Keratinocyte (primary cell): ENCODE measurements around the gene PPM1H. TPM values are rescaled to one million over a fixed set of nuclear protein-coding genes. Genes with fewer than 3 reads are reported as not detected.

Source experiments
- DNase-seq: peaks from one replicate; pipeline ENCODE4 v3.0.0-alpha.2; 2011; ENCODE audit warnings: low read depth, missing footprints, low spot score
- FAIRE-seq: peaks from 2 replicates; lab custom pipeline; 2011; peaks lifted over from hg19 to GRCh38; lab: Jason Lieb, UNC
- H2AFZ ChIP-seq: 2 replicates; pipeline ENCODE4 v1.6.0; 2012; ENCODE audit warnings: low read length, control low read depth, inconsistent platforms; ENCODE audit not compliant: control insufficient read depth
- H3K27ac ChIP-seq: 2 replicates; pipeline ENCODE4 v1.5.1; 2011; ENCODE audit warnings: low read length; ENCODE audit not compliant: control insufficient read depth, insufficient read depth
- H3K27me3 ChIP-seq: 3 replicates; pipeline ENCODE4 v1.6.0; 2011; ENCODE audit warnings: low read length; ENCODE audit not compliant: control insufficient read depth, insufficient read depth; ENCODE audit errors: extremely low read depth
- H3K36me3 ChIP-seq, 2 experiments: 2 replicates in 1 of 2; 3 replicates in 1 of 2; pipeline ENCODE4 v1.5.1; 2011; ENCODE audit warnings: low read length in 2 of 2, mild to moderate bottlenecking in 1 of 2; ENCODE audit not compliant: control insufficient read depth in 2 of 2, insufficient read depth in 2 of 2; ENCODE audit errors: extremely low read depth in 1 of 2
- H3K4me1 ChIP-seq: 3 replicates; pipeline ENCODE4 v1.5.1; 2011; ENCODE audit warnings: low read length; ENCODE audit not compliant: control insufficient read depth, insufficient read depth; ENCODE audit errors: extremely low read depth
- H3K4me2 ChIP-seq: 3 replicates; pipeline ENCODE4 v1.6.0; 2011; ENCODE audit warnings: low read depth, low read length; ENCODE audit not compliant: control insufficient read depth, insufficient read depth; ENCODE audit errors: extremely low read depth
- H3K4me3 ChIP-seq, 3 experiments: fragments of 200-600 bp in 1 of 3; sonication (generic) in 1 of 3; 2 replicates in 2 of 3; 3 replicates in 1 of 3; pipeline ENCODE4 v1.5.1; 2011 to 2016; ENCODE audit warnings: low read length in 3 of 3, mild to moderate bottlenecking in 3 of 3, control low read depth in 2 of 3, inconsistent platforms in 1 of 3, low read depth in 1 of 3, mixed read lengths in 1 of 3, mixed run types in 1 of 3, moderate library complexity in 1 of 3; ENCODE audit not compliant: control insufficient read depth in 2 of 3, insufficient read depth in 2 of 3; ENCODE audit errors: extremely low read depth in 1 of 3
- H3K79me2 ChIP-seq: 2 replicates; pipeline ENCODE4 v1.6.0; 2012; ENCODE audit warnings: low read length; ENCODE audit not compliant: control insufficient read depth, insufficient read depth
- H3K9ac ChIP-seq: 3 replicates; pipeline ENCODE4 v1.6.0; 2011; ENCODE audit warnings: low read length; ENCODE audit not compliant: control insufficient read depth, insufficient read depth; ENCODE audit errors: extremely low read depth
- H3K9me1 ChIP-seq: 3 replicates; pipeline ENCODE4 v1.6.0; 2011; ENCODE audit warnings: low read length; ENCODE audit not compliant: control insufficient read depth, insufficient read depth; ENCODE audit errors: extremely low read depth
- H3K9me3 ChIP-seq: 2 replicates; pipeline ENCODE4 v1.5.1; 2012; ENCODE audit warnings: low read depth, low read length; ENCODE audit not compliant: control insufficient read depth
- H4K20me1 ChIP-seq: 3 replicates; pipeline ENCODE4 v1.6.0; 2011; ENCODE audit warnings: low read length; ENCODE audit not compliant: control insufficient read depth, insufficient read depth; ENCODE audit errors: extremely low read depth
- EZH2 ChIP-seq: IDR thresholded peaks from one replicate; pipeline ENCODE4 v1.6.1; 2012; ENCODE audit warnings: inconsistent platforms, mild to moderate bottlenecking, low read length, moderate library complexity
- dilution Hi-C: fragments of 300-500 bp; cut with MboI; formaldehyde crosslinking; loops from one replicate; pipeline ENCODE4 v1.7.0; 2020; ENCODE audit warnings: low sequenced_read_pairs; ENCODE audit not compliant: extremely low pct_ligation_motif_present
- polyA plus RNA-seq, 5 experiments: library from polyadenylated mRNA; depleted of rRNA in 3 of 5; stranded (reverse) in 3 of 5; stranded (forward) in 1 of 5; unstranded in 1 of 5; fragments of >200 nt; gene quantifications; 1 replicate in 1 of 5; 2 replicates in 3 of 5; 3 replicates in 1 of 5; pipeline versions ENCODE4 v1.2.1 to v1.2.3, GENCODE V29; 2011 to 2012; ENCODE audit warnings: missing spikeins in 2 of 5, low read depth in 1 of 5, low replicate concordance in 1 of 5
- TF ChIP-seq, protein P1 (sequence below), 3 experiments: IDR thresholded peaks in 1 of 3; conservative IDR thresholded peaks in 1 of 3; optimal IDR thresholded peaks in 1 of 3; 2 replicates in 2 of 3; 3 replicates in 1 of 3; pipeline versions ENCODE3 to v1.5.1; 2011; ENCODE audit warnings: low read length in 3 of 3, mild to moderate bottlenecking in 3 of 3, moderate library complexity in 2 of 3, control low read depth in 1 of 3, inconsistent platforms in 1 of 3; ENCODE audit not compliant: insufficient read depth in 2 of 3; ENCODE audit errors: extremely low read depth in 1 of 3

PPM1H gene
- polyA plus RNA-seq, 1 donor (not counting 4 experiments of a cell fraction or from before 2014, with no cell fraction given), result 0.09 TPM

DNA sequence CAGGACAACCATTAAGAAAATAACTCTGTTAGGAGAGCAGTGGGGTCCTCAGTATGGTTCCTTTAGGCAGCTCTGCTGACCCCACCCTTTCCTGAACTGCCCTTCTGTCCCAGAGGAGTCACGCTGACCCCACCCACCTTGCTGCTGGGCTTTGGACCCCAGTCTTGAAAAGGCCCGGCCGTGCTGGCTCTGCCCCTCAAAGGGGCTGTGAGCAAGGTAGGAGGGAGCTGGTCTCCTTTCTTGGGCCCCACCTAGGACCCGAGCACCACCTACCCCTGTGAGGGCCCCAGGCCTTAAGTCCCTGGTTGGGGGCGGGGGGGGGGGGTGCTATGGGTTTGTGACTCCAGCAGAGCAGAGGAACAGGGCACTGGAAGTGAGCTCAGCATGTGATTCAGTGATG, 297.3 kb downstream of the PPM1H start:
- no peak overlapping the region for H3K27ac ChIP-seq
- H3K79me2 ChIP-seq, result no peaks in the 10 kb centered on the region
- TF ChIP-seq EZH2, result no peak
- TF ChIP-seq, protein P1, sequence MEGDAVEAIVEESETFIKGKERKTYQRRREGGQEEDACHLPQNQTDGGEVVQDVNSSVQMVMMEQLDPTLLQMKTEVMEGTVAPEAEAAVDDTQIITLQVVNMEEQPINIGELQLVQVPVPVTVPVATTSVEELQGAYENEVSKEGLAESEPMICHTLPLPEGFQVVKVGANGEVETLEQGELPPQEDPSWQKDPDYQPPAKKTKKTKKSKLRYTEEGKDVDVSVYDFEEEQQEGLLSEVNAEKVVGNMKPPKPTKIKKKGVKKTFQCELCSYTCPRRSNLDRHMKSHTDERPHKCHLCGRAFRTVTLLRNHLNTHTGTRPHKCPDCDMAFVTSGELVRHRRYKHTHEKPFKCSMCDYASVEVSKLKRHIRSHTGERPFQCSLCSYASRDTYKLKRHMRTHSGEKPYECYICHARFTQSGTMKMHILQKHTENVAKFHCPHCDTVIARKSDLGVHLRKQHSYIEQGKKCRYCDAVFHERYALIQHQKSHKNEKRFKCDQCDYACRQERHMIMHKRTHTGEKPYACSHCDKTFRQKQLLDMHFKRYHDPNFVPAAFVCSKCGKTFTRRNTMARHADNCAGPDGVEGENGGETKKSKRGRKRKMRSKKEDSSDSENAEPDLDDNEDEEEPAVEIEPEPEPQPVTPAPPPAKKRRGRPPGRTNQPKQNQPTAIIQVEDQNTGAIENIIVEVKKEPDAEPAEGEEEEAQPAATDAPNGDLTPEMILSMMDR (optimal IDR thresholded peaks at IDR 0.05 in 1 of 3, IDR thresholded peaks at IDR 0.05 in 1 of 3, conservative IDR thresholded peaks at IDR 0.05 in 1 of 3; ENCODE audit: extremely low read depth in 1 of 3, insufficient read depth in 2 of 3, low read length in 3 of 3), result no peak
- H3K9me3 ChIP-seq, result no peaks in the 10 kb centered on the region
- no peak for FAIRE-seq
- no peak overlapping the region for H2AFZ ChIP-seq
- no peak overlapping the region for H3K4me3 ChIP-seq
- H3K4me2 ChIP-seq, result no peak overlapping the region
- no peaks in the 10 kb centered on the region for H3K36me3 ChIP-seq
- H4K20me1 ChIP-seq, result no peaks in the 10 kb centered on the region
- no peak overlapping the region for H3K9ac ChIP-seq
- no peaks in the 10 kb centered on the region for H3K4me1 ChIP-seq
- no peak for DNase-seq
- H3K27me3 ChIP-seq, result no peaks in the 10 kb centered on the region
- no peaks in the 10 kb centered on the region for H3K9me1 ChIP-seq
- dilution Hi-C loops, result no loop called here

DNA sequence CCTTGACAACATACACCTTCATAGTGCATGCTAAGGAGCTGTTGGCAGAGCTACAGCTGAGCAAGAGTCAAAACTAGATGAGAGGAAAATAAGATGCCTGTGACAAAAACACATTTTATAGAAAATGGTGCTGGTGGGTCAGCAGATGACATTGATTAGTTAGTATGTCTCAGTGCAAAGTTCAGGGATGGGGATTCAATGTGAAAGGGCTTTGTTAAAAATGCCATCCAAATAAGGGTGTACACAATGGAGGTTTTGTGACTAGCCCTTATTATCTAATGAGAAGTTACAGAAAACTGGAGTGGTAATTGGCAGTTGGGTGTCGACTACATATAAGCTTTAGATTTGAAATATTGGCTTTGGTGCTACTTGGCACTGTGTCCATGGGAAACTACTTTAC, 299.3 kb downstream of the PPM1H start:
- no peak overlapping the region for H3K4me2 ChIP-seq
- no peak for DNase-seq
- TF ChIP-seq, protein P1 (optimal IDR thresholded peaks at IDR 0.05 in 1 of 3, IDR thresholded peaks at IDR 0.05 in 1 of 3, conservative IDR thresholded peaks at IDR 0.05 in 1 of 3; ENCODE audit: extremely low read depth in 1 of 3, insufficient read depth in 2 of 3, low read length in 3 of 3), result no peak
- TF ChIP-seq EZH2, result no peak
- no peaks in the 10 kb centered on the region for H3K36me3 ChIP-seq
- no peaks in the 10 kb centered on the region for H3K79me2 ChIP-seq
- H3K9me1 ChIP-seq, result no peaks in the 10 kb centered on the region
- H3K4me1 ChIP-seq, result peaks cover 14% of the 10 kb centered on the region
- dilution Hi-C loops, result no loop called here
- no peak overlapping the region for H3K27ac ChIP-seq
- FAIRE-seq, result no peak
- H3K4me3 ChIP-seq, result no peak overlapping the region
- H3K27me3 ChIP-seq, result no peaks in the 10 kb centered on the region
- H4K20me1 ChIP-seq, result no peaks in the 10 kb centered on the region
- no peak overlapping the region for H3K9ac ChIP-seq
- no peaks in the 10 kb centered on the region for H3K9me3 ChIP-seq
- H2AFZ ChIP-seq, result no peak overlapping the region
